SU-DHL-6 (cell line): ENCODE data around the gene FAM110A.

Experiments
- EZH2phosphoT487 ChIP-seq: fragments of 200-600 bp; sonication (generic), shearing (Covaris generic); conservative IDR thresholded peaks from 2 replicates; pipeline ENCODE4 v1.6.1; 2018; ENCODE audit warnings: mild to moderate bottlenecking, antibody characterized with exemption, low read length, moderate library complexity, mixed read lengths
- TF ChIP-seq, protein P1 (sequence below): fragments of 200-600 bp; sonication (generic); IDR thresholded peaks from one replicate; pipeline ENCODE4 v1.5.1; 2017; ENCODE audit warnings: antibody characterized with exemption, mild to moderate bottlenecking, low read length, moderate library complexity; ENCODE audit not compliant: insufficient read depth, poor library complexity, severe bottlenecking

DNA sequence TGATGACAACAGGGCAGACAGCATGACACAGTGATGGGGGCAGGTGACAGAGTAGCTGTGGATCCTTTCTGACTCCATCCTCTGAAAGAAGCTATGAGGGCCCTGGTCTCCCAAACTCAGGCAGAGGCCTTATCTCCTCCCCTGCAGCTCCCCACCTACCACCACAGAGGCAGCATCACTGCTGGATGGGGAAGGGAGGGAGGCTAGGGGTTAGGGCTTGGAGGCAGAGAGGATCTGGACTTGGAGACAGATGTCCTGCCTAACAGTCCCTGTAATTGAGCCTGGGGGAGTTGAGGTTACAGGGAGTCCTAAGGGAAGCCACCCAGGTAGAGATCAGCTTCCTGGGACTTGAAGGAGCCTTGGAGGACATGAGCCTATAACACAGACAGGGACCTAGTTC, 37.9 kb downstream of the FAM110A start:
- TF ChIP-seq, protein P1, sequence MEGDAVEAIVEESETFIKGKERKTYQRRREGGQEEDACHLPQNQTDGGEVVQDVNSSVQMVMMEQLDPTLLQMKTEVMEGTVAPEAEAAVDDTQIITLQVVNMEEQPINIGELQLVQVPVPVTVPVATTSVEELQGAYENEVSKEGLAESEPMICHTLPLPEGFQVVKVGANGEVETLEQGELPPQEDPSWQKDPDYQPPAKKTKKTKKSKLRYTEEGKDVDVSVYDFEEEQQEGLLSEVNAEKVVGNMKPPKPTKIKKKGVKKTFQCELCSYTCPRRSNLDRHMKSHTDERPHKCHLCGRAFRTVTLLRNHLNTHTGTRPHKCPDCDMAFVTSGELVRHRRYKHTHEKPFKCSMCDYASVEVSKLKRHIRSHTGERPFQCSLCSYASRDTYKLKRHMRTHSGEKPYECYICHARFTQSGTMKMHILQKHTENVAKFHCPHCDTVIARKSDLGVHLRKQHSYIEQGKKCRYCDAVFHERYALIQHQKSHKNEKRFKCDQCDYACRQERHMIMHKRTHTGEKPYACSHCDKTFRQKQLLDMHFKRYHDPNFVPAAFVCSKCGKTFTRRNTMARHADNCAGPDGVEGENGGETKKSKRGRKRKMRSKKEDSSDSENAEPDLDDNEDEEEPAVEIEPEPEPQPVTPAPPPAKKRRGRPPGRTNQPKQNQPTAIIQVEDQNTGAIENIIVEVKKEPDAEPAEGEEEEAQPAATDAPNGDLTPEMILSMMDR: no peak
- TF ChIP-seq EZH2phosphoT487: no peak
